ENCODE data around the gene FAAH2.

DNA sequence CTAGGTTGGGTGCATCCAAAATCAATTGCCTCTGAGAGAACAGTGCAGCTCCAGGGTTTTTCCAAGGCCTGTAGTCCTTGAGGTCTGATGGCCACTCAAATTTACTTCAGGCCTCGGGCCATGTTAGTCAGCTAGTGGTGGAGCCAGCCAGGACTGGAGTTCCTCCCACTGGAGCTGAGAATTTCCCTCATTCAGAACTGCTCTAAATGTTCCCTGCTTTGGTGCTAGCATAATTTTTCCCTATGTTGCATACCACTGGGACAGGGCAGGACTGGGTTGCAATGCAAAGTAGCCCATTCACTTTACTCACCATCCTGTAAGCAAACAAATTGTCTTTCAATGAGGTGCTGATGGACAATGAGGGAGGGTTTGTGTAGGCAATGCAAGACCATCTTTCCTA is 159.3 kb downstream of the FAAH2 start:
- TF ChIP-seq, protein P1, sequence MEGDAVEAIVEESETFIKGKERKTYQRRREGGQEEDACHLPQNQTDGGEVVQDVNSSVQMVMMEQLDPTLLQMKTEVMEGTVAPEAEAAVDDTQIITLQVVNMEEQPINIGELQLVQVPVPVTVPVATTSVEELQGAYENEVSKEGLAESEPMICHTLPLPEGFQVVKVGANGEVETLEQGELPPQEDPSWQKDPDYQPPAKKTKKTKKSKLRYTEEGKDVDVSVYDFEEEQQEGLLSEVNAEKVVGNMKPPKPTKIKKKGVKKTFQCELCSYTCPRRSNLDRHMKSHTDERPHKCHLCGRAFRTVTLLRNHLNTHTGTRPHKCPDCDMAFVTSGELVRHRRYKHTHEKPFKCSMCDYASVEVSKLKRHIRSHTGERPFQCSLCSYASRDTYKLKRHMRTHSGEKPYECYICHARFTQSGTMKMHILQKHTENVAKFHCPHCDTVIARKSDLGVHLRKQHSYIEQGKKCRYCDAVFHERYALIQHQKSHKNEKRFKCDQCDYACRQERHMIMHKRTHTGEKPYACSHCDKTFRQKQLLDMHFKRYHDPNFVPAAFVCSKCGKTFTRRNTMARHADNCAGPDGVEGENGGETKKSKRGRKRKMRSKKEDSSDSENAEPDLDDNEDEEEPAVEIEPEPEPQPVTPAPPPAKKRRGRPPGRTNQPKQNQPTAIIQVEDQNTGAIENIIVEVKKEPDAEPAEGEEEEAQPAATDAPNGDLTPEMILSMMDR (IDR thresholded peaks at IDR 0.05): no peak
- TF ChIP-seq POLR2AphosphoS5 (IDR thresholded peaks at IDR 0.05) (no peak), POLR2A (IDR thresholded peaks at IDR 0.05) (no peak)
